Activated T-cell treated with anti-CD3 and anti-CD28 coated beads for 48 hours (primary cell): ENCODE results near the gene GCNA.
"Not testable (repeated sequence)": the region's sequence is repeated elsewhere in the genome, so short reads cannot be mapped to it uniquely, and the experiment has no call there.

Source experiments
- DNase-seq: peaks from one replicate; pipeline ENCODE4 v3.0.0-alpha.2; 2020; ENCODE audit warnings: low read depth

The GCNA gene

DNA sequence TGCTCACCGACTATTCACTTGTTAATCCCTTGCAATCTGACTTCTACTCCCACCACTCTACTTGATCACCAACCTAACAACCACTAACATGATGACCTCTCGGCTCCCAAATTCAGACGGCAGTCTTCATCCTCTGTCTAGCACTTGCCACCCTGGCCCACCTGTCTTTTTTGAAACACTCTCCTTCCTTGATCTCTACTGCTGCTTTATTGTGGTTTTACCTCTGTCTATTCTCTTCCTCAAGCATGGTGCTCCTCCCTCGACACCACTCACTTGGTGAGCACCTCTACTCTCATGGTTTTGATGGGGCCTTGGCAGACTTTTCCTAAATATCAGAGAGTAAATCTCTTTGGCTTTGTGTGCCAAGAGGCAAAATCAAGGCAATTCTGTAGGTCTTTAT is 61.8 kb downstream of the GCNA start:
- DNase-seq, result no peak

DNA sequence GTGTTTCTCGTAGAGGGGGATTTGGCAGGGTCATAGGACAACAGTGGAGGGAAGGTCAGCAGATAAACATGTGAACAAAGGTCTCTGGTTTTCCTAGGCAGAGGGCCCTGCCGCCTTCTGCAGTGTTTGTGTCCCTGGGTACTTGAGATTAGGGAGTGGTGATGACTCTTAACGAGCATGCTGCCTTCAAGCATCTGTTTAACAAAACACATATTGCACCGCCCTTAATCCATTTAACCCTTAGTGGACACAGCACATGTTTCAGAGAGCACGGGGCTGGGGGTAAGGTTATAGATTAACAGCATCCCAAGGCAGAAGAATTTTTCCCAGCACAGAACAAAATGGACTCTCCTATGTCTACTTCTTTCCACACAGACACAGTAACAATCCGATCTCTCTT is 66.2 kb downstream of the GCNA start:
- DNase-seq, result not testable (repeated sequence)

DNA sequence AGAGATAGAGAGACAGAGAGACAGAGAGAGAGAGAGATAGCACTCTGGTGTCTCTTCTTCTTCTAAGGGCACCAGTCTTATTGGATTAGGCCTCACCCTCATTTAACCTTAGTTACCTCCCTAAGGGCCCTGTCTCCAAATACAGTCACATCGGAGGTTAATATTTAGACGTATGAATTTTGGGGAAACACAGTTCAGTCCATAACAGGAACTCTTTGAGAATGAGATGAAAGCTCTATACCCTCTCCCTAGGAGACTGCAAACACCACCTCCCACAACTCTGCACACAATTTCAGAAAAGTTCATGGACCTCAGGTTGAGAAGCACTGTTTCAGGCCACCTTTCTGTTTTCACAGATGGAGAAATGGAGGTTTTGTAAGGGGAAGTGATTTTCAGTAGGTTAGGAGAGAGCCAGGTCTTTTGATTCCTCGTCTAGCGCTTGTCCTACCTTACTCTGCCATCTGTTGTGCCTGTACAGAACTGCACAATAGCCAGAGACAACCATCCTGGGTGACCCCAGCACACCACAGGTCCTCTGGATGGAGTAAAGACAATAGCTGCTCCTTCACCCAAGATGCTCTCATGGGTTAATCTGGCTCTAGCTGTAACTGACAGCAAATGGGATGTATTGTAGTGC is 72.2 kb downstream of the GCNA start:
- DNase-seq, result no peak

- no peak for DNase-seq
These were observed 74.2 kb downstream of the GCNA start for GRCh38 chrX:71652405-71652804.

DNA sequence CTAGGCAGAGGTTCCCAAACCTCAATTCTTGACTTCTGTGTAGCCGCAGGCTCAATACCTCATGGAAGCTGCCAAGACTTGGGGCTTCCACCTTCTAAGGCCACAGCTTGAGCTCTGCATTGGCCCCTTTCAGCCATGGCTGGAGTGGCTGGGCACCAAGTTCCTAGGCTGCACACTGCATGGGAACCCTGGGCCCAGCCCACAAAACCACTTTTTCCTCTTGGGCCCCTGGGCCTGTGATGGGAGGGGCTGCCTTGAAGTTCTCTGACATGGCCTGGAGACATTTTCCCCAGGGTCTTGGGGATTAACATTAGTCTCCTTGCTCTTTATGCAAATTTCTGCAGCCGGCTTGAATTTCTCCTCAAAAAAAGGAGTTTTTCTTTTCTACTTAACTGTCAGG is 75.1 kb downstream of the GCNA start:
- no peak for DNase-seq

DNA sequence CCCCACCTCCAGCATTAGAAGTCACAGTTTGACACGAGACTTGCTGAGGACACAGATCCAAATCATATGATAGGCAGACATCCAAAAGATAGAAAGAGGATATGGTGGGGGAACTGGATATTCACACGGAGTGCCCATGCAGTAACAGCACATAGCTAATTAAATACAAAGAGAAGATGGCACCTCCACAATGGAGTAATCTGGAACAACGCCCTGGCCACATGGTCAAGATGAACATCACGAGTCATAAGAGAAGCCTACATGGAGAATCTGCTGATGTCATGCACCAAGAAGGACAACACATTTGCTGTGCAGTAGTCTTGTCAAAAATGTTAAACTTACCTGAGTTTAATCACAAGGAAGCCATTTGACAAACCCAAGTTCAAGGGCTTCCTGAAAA is 79.0 kb downstream of the GCNA start:
- DNase-seq, result no peak

DNA sequence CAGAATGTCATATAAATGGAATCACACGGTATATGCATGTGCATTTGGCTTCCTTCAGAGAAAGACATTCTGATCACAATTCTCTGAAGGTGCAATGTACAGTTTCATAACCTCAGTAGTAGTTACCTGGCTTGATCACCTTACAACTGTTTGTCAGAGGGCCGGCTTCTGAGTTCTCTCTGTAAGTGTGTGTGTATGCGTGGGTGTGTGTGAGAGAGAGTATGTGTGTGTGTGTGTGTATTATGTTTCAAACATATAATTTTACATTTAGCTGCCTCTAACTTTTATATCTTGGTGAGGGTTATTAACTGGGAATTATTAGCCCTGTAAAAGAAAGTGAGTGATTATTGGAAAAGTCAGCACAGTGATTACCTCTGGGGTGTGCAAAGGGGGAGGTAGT is 81.1 kb downstream of the GCNA start:
- DNase-seq, result no peak

GRCh38 chrX:71659959-71660358 is 81.7 kb downstream of the GCNA start:
- no peak for DNase-seq

DNA sequence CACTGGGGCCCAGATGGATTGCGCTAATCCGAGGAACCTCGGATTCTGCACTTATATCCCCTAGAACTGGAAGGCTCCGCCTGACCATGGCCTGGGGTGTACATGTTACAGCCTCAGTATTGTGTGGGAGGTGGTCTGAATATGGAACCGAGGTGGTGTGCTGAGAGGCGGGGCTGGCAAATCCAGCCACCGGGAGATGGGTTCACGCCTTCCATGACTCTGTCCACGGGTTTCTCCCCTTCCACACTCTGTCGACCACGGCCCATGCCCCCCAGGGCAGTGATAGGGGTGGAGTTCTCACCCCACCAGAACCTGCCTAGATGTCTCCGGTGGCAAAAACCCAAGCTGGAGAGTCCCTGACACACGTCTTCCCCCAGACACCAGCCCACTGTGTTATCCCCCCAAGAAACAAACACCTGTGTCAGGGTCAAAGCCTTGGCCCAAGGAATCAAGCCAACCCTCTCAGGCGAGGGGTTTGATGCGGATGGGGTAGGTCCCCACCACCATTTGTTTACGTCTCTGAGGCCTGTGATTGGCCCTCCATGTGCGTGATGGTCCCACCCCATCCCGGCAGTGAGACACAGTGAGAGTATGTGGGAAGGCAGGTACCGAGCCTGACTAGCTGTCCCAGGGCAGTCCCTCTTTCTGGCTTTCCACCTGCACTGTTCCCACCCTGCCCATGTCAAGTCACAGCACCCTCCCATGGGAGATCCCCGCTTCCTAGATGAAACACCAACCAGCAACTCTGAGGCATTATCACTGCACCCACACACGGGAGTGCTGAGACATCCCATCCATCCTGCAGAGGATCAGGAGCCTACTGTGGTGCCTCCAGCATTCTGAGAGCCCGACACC is 82.6 kb downstream of the GCNA start:
- no peak for DNase-seq

GRCh38 chrX:71661919-71662318 is 83.7 kb downstream of the GCNA start:
- DNase-seq, result no peak

DNA sequence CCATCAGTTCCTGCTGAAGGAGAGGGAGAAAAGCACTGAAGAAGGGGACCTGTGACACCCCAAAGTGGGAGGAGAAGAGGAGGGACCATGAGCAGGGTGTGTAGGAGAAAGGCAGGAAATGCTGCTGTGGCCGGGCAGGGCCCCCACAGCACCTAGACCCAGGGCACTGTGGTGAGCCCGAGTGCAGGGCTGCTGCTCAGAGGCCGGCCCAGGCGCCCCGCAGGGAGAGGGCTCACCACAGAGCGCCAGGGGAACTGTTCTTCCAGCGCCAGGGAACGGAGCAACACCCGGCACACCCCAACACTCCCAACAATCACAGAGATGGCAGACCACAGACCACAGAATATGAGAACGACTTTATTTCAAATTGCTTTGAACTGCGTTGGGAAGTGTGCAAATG is 84.4 kb downstream of the GCNA start:
- DNase-seq, result not testable (repeated sequence)
